Muscle of back (tissue), 11 donors: ENCODE measurements around the gene DDX59. TPM values are rescaled to one million over a fixed set of nuclear protein-coding genes. Genes with fewer than 3 reads are reported as not detected.
"Not testable (repeated sequence)": the region's sequence is repeated elsewhere in the genome, so short reads cannot be mapped to it uniquely, and the experiment has no call there.

Experiments used
- DNase-seq, 3 donors: peaks; one replicate each; pipeline versions ENCODE4 v3.0.0 to v3.0.0-alpha.2; 2013
- polyA plus RNA-seq, 10 donors: library from polyadenylated mRNA; unstranded; fragments of 120-200 nt; gene quantifications; one replicate each; pipeline ENCODE4 v1.2.1, GENCODE V29; 2013; ENCODE audit not compliant: insufficient read length in 10 of 10

Gene DDX59
- polyA plus RNA-seq, 10 donors = 14.4 to 25.7 (median 19.6) TPM

DNA sequence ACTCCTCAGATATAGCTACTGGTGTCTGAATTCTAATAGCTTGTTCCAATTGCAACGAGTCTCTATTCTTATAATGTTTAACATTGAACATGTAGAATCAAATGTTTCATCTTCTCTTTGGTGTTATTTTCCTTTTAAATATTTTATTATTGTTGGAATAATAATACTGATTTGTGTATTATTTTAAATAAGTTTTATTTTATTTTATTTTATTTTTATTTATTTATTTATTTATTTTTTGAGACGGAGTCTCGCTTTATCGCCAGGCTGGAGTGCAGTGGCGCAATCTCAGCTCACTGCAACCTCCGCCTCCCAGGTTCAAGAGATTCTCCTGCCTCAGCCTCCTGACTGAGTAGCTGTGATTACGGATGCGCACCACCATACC lies 39.2 kb downstream of the DDX59 start:
- DNase-seq = not testable (repeated sequence)

DNA sequence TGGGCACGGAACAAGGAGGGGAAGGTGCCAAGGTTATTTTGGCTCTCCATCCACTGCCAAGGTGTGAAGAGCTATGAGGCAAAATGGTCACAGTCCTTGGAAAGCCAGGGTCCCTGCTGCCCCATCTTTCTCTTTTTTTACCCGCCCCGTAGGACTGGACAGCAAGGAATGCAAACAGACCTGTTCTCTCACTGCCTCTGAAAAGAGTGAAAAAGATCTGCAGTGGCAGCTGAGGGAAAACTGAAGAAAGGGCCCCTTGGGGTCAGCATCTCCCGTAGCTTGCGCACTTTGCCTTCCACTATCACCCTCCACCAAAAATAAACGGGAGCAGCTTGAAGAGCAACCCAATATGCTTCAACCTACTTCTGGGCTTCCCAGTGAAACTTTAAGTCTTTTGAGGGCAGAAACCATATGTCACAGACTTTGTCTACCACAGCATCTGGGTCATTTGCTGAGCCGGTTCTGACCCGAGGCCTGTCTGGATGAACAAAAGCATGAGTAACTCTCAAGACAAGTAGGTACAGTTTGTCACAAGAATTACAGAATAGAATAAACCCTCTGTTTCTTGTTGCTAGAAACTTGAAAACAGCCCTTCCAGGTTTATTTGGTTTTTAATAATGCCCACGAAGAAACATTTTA lies 39.7 kb downstream of the DDX59 start:
- no peak for DNase-seq

DNA sequence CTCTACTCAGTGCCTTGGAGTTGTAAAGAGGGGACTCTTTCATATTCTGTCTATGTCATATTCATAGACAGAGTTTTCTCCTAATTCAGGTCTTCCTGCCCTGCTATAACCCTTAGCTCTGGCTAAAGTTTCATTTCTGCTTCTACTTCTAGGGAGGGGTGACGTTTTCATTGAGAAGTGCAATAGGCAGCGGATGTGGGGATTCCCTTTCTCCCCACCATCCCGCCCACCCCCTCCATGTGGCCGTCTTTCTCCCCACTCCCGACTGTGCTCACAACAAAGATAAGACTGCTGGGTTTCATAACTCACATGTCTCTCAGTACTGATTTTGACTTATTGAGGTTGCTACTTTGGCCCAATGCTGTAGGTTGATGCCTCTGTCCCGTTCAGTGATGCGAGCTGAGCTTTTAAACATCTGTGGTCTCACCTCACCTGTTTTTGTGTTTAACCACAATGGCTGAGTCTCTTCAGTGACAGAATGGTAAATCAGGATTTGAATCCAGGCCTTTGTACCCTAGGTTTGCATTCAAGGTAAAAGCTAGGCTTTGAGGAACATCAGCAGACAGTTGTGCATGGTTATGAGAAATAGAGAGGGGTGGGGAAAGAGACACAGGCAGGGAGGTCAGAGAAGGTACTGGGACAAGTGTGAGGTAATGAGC lies 41.4 kb downstream of the DDX59 start:
- DNase-seq = no peak

DNA sequence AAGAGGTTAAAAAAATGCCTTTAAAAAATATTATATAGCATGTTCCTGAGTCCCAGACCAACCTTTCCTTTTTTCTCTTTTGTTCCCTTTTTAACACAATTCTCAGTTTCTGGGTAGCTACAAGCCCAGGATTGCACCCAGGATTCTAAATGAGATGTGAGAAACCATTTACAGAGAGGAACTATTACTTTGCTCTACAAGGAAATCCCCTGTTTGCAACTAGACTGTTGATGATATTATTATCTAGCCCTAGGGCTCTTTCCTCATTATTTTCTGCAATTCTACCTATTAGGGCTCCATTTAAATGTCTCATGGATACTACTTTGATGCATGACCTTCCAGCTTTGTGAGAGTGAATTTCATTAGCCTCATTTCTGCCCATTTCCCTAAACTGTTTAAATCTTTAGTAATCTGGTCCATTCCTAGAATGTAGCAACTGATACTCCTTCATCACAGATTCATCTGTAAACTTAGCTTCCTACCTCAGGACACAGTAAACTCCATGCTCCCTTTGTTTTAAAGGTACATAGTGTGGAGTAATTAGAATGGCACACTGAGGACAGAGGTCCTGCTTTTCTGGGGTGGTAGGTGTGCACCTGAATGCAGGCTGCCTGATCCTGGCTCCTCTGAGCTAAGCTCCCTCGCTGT lies 42.0 kb downstream of the DDX59 start:
- DNase-seq = no peak

DNA sequence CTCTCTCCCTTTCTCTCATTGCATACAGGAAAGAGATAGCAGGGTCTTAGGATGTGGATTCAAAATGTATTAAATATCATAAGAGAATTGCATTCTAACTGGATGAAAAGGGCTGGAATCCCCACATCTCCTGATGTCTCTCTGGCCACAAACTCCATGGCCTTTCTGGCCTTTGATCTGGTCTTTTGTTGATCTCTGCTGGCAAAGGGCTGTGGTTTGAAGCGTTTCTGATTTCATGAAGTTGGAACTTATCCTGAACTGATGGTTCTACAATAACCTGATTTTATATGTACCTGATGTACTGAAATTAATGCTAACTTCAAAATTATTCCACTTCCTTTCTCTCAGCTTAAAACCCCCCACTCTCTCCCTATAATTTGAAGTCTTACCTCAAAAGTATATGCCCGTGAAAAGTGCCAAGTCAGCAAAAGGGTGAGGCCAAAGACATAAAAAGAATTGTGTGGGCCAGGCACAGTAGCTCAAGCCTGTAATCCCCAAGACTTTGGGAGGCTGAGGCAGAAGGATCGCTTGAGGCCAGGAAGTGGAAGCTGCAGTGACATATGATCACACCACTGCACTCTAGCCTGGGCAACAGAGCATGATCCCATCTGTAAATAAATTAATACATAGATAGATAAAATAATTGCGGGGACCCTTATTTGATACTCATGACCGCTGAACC lies 42.7 kb downstream of the DDX59 start:
- no peak for DNase-seq

DNA sequence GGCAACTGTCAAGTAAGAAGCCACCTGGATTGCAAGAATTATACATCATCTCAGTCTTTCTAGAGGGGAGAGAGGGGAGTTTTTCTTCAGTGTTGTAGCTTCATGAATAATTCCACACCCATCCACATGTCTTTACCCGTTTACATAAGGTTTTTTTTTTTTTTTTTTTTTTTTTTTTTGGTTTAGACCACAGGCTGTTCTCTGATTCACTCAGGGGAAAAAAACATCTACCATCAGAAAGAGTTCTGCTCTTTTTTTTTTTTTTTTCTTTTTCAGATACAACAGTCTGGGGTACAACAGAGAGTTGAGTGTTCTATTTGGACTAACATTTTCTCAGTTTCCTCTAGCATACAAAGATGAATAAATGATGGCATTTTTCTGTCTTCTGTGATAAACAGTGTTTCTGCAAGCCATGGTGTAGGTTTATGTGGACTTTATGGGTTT lies 44.3 kb downstream of the DDX59 start:
- DNase-seq = no peak

DNA sequence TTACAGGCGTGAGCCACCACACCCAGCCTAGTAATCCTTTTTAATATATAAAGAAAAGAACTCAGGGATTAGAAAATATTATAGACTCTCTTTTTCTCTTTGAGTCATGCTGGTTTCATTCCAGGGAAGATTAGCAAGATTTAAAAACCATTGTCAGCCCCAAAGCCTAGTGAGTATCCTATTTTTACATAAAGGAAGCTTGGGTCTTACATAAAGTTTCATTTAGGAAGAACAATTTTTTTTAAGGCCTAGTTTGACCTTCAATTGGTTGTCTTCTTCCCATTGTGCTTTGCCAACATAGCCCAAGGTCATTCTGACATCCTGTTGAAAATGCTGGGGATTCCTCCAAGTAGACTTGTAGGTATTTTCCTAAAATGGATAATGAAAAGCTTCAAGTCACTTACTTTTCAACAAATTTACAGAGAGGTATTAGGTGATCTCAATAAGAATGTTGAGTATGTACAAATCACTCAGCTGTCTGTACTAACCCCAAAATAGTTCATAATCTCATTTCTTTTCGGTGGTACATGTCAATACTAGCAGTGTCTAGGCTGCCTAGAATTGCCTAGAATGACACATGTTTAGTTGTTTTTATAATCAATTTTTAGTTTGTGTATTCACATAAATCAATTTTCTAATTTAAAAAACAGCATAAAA lies 44.9 kb downstream of the DDX59 start:
- no peak for DNase-seq

DNA sequence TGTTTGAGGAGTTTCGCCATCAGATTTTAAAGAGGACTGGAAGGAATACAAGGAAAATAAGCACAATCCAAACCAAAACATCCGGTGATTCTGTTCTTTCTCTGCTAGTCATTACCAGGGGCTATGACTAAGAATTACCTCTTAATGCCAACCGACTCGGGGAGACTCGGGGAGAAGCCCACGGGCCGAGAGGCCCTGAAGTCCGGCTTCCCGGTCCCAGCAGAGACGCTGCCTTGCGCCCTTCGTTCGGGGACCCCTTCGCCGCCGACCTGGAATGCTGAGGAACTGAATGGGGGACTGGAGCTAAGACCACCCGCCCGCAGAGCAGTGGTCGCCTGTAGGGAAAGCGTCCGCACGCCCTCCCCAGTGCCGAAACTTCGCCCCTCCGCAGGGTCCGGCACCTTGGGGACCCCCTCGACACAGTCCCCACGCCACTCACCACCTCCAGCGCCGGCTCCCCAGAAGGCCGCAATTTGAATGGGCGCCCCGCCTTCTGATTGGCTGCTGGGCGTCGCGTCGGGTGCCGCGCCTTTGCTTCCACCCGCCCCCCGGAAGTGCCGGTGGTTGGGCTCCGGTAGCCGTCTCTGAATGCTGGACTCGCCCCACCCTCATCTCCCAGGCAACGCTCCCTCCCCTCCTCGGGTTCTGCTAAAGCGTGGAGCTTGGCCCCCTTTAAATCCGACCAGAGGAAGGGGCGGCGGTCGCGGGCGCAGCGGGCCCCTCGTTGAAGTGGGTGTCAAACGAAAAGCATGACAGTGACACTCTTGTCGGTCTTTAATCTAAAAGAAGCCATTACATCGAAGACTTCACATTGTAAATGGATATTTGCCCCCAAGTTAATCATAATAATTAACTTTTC lies 49.2 kb downstream of the DDX59 start, which contains the start of gene KIF14:
KIF14 (minus strand) TSS at position 479 of the 859 bp plus-strand sequence. CDS start 2,028 bp downstream, outside the sequence.
- peak; percentile 92 to 97 (median 93) for DNase-seq

DNA sequence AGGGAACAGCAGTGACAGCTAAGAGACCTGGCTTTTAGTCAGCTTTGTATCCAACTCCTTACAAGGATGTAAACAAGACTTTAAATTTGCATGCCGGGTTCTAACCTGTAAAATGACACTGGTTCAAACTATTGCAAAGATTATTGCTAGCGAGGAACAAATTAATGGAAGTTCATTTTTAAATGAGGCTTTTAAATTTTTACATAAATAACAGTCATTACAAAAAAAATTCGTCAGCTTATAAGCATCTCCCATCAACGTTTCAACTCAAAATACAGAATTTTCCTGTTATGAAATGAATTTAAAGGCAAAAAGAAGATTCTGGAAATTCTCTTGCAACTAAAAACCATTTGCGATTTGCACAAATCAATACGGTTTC lies 49.8 kb downstream of the DDX59 start:
- DNase-seq = no peak

DNA sequence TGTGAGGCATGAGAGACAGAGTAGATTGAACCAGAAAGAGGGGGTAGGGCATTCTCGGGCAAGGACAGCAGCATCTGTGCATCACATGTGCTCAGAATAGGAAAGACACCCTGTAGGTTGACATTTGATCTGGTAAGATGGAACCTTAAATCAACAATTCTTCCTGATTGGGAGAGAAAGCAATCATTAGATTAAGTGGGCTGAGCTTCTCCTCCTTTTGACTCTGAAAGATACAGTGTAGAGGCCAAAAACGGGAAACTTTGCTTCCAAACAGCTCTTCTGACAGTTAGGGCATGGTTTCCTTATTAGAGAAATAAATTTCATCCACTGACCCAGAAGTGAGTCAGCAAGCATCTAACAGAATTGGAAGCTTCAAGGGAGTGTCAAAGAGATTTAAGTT lies 58.9 kb downstream of the DDX59 start:
- DNase-seq = no peak

DNA sequence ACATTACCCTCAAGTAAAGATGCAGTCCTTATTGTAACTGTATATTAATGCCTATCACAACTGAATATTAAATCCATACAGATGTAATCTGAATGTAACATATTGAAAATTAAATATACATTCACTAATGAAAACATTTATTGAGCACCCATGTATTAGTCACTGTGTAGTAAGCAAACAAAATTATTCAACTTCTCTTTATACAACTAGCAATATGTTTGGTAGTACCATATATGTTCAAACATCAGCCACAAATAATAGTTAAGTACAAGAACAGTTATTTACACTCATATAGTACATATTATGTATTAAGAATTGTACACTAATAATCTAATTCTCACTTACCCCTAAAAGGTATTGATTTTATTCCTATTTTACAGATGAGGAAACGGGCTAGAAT lies 67.1 kb downstream of the DDX59 start:
- no peak for DNase-seq

Other genes starting within 250 kb of the DDX59 start
- 1 to 10 TPM; 2.3 to 5.3 (median 3.3) TPM for gene KIF14, start 49.2 kb downstream of the DDX59 start, polyA plus RNA-seq
- 10 to 100 TPM; 18.3 to 25.6 (median 21.7) TPM for gene CAMSAP2, start 69.0 kb upstream of the DDX59 start, polyA plus RNA-seq
- gene GPR25, start 203.1 kb upstream of the DDX59 start, polyA plus RNA-seq = under 1 TPM in 2 of 10 donors, not detected in 8; 0.12 to 0.29 TPM
- 1 to 10 TPM; 1.5 to 7.7 (median 2.2) TPM for gene INAVA, start 225.0 kb upstream of the DDX59 start, polyA plus RNA-seq